ENCODE results near the gene MUC5AC.

DNA sequence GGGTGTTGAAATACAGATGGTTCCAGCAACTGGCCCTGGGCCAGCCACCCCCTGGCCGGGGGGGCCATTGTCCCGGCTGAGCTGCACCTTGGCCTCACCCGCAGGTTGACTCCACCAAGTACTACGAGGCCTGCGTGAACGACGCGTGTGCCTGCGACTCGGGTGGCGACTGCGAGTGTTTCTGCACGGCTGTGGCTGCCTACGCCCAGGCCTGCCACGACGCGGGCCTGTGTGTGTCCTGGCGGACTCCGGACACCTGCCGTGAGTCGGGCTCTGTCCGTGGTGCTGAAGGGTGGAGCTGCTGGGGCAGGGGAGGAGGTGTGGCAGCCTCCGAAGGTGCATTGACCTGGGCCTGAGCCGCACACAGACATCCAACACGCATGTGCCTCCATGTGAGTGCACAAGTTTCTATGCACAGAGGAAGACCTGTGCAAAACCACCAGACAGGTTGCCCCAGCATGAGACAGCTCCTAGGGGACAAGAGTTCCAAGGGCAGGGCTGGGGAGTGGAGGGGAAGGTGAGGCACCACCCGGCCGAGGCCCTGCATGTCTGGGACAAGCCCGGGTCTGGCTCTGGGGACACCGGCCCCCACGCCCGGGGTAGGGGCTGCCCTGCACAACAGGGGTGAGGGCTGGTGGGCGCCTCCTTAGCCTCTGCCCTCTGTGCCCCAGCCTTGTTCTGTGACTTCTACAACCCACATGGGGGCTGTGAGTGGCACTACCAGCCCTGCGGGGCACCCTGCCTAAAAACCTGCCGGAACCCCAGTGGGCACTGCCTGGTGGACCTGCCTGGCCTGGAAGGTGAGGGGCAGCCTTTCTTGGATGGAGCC is 81.2 kb downstream of the MUC5AC start:
- no peak for TF ChIP-seq FOXA1 (IDR thresholded peaks at IDR 0.05)
- TF ChIP-seq ELF4 (IDR thresholded peaks at IDR 0.05), result no peak
- TF ChIP-seq FOXM1 (IDR thresholded peaks at IDR 0.05; ENCODE audit: borderline replicate concordance), result no peak
- TF ChIP-seq ZNF384 (IDR thresholded peaks at IDR 0.05), result no peak

All from HEK293T (cell line).